ENCODE results near the gene PDCD10.

Gene PDCD10

DNA sequence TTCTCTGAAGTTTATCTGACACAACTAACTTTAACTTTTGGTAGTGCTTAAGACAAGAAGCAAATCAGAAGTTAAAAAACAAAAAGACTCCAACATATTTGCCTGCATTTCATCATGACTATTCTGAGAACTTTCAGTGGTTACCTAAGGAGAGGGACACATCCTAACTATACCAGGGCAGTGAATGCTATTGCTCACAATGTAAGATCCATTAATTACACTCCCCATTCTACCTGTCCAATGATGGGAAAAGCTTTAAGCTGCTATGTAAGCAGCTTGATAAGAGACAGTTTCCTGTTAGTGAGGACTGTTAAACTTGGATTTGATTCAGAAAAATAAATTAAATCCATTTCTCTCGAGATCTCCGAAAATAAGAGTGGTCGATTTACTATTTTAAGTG lies 38.3 kb upstream of the PDCD10 start:
- no peak overlapping the region for H3K4me3 ChIP-seq (ENCODE audit: low read depth, low read length)
- DNase-seq (ENCODE audit: low read depth) = no peak
- TF ChIP-seq, protein P1, sequence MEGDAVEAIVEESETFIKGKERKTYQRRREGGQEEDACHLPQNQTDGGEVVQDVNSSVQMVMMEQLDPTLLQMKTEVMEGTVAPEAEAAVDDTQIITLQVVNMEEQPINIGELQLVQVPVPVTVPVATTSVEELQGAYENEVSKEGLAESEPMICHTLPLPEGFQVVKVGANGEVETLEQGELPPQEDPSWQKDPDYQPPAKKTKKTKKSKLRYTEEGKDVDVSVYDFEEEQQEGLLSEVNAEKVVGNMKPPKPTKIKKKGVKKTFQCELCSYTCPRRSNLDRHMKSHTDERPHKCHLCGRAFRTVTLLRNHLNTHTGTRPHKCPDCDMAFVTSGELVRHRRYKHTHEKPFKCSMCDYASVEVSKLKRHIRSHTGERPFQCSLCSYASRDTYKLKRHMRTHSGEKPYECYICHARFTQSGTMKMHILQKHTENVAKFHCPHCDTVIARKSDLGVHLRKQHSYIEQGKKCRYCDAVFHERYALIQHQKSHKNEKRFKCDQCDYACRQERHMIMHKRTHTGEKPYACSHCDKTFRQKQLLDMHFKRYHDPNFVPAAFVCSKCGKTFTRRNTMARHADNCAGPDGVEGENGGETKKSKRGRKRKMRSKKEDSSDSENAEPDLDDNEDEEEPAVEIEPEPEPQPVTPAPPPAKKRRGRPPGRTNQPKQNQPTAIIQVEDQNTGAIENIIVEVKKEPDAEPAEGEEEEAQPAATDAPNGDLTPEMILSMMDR (IDR thresholded peaks at IDR 0.05; ENCODE audit: low read depth, low read length, missing control alignments) = no peak

DNA sequence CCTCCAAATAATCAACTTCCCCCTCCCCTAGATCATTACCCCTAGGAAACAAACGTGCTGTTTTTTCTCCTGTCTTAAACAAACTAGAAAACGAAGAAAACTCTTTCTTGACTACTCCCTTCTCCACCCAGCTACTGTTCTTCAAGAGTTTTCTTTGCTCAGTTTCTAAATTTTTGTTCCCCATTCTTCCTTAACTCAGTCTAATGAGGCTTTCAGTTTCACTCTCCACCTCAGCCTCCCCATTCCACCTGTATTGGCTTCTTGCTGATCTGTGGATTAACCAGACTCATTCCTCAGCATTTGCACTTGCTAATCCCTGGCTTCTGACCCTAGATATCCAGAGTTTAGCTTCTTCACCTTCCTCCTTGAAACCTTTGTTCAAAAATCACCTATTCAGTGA lies 27.6 kb upstream of the PDCD10 start:
- no peak for DNase-seq (ENCODE audit: low read depth)
- H3K4me3 ChIP-seq (ENCODE audit: low read depth, low read length) = no peak overlapping the region
- TF ChIP-seq, protein P1 (IDR thresholded peaks at IDR 0.05; ENCODE audit: low read depth, low read length, missing control alignments) = no peak

DNA sequence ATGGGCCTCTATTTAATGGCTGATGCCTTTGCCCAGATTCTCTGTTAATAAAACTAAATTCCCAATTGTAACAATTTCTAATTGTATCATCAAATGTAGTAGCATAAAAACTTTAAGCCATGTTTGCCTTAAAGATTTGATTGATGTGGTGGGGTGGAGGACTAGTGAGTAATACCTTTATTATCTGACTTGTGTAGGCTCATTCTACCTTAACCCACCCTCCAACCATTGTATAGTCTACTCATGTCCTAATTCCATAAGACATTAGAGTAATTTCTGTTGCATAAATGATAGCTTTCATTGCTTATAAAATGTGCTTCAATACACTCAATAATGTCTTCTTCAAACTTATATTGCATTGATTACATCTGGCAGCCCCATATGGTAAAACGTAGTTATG lies 26.6 kb upstream of the PDCD10 start:
- no peak for DNase-seq (ENCODE audit: low read depth)
- no peak overlapping the region for H3K4me3 ChIP-seq (ENCODE audit: low read depth, low read length)
- TF ChIP-seq, protein P1 (IDR thresholded peaks at IDR 0.05; ENCODE audit: low read depth, low read length, missing control alignments) = no peak

DNA sequence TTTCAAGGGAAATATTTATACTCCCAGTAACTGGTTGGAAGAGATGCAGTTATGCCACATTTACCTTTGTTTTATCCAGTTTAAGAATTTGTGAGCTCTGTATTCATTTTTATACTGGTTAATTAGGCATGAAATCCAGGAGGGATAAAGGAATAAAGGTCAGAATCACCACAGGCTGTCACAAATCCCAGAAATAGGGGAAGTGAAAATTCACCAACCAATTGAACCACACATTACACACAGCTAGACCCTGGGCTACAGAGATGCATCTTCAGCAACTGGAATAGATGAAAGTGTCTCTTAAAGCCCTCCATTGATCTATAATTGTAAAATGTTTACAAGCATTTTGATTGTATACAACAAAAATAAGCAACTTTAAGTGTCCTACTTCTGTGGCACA lies 19.4 kb upstream of the PDCD10 start:
- H3K4me3 ChIP-seq (ENCODE audit: low read depth, low read length) = no peak overlapping the region
- no peak for DNase-seq (ENCODE audit: low read depth)
- TF ChIP-seq, protein P1 (IDR thresholded peaks at IDR 0.05; ENCODE audit: low read depth, low read length, missing control alignments) = no peak

DNA sequence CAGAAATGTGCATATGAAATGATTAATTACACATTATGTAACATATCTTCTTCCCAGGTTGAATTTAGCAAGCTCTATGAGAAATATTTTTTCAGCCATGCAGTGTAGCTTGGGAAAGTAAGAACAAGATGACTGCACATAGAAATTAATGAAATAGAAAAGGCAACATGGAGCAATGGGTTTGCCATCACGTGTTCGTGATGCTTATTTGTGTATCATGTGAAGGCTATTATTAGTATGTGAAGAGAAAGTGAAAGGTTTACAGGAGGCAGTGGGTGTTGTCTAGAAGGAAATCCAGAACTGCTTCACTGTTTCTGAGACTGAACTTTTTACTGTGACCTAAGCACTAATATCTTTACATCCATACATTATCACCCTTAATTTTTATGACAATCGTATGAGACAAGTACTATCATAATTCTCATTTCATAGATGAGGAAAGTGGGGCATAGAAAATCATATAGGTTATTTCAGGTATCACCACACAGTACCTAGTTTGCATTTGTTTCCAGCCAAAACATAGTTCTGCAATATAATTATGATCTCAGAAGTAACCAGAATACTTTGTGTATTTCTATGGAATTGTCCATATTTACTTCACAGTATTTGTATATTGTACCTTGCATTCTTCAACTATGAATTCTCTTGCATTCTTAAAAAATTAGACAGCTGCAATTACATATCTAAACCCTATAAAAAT lies 15.7 kb upstream of the PDCD10 start:
- H3K4me3 ChIP-seq (ENCODE audit: low read depth, low read length) = no peak overlapping the region
- DNase-seq (ENCODE audit: low read depth) = peak; percentile 51
- TF ChIP-seq, protein P1 (IDR thresholded peaks at IDR 0.05; ENCODE audit: low read depth, low read length, missing control alignments) = no peak

DNA sequence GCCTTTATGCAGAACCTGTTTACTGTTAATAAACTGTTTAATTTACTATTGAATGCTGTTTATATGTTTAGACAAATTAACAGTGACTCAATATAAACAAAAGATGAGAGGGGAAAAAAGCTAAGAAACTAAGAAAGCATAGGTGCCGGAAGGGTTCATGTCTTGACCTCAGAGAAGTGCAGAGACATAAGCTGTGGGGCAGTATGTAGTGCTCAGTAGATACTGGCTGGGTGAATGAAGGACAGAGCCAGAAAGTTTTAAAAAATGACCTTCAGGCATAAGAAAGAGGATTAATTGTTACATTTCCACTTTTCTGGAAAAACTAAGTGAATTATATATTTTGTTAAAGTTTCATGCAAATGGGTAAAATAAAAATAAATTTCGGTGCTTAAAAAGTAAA lies 15.0 kb upstream of the PDCD10 start:
- TF ChIP-seq, protein P1 (IDR thresholded peaks at IDR 0.05; ENCODE audit: low read depth, low read length, missing control alignments) = no peak
- DNase-seq (ENCODE audit: low read depth) = no peak
- H3K4me3 ChIP-seq (ENCODE audit: low read depth, low read length) = no peak overlapping the region

DNA sequence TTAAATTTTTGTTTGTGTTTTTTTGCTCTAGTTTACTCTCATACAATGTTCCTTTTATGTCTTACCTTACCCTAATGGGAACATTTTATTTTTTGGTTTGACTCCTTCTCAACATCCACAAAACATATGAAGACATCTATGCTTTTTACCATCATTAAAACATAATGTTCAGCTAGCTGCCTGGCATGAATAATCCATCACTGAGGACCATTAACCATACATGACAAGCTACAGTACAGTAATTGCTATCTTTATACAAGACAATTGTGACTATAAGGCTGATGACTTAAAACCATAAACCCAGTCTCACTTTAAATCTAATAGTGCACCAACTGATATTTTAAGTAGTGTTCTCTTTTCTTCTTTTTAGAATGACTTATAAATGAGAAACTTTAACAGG lies 14.5 kb upstream of the PDCD10 start:
- H3K4me3 ChIP-seq (ENCODE audit: low read depth, low read length) = no peak overlapping the region
- TF ChIP-seq, protein P1 (IDR thresholded peaks at IDR 0.05; ENCODE audit: low read depth, low read length, missing control alignments) = no peak
- no peak for DNase-seq (ENCODE audit: low read depth)

Data from GM12864 (cell line).